Mononuclear cell (primary cell): ENCODE results near the gene TOLLIP. TPM values are rescaled to one million over a fixed set of nuclear protein-coding genes. Genes with fewer than 3 reads are reported as not detected.
"Not testable (repeated sequence)": the region's sequence is repeated elsewhere in the genome, so short reads cannot be mapped to it uniquely, and the experiment has no call there.

Experiments used
- H3K27me3 ChIP-seq: 2 replicates; pipeline ENCODE4 v1.6.0; 2011; ENCODE audit warnings: low read length, control low read depth; ENCODE audit not compliant: insufficient read depth
- H3K4me1 ChIP-seq: 2 replicates; pipeline ENCODE4 v1.5.1; 2011; ENCODE audit warnings: mild to moderate bottlenecking, low read length, control low read depth; ENCODE audit not compliant: insufficient read depth
- H3K4me3 ChIP-seq: 2 replicates; pipeline ENCODE4 v1.5.1; 2011; ENCODE audit warnings: mild to moderate bottlenecking, low read length, moderate library complexity
- H3K9me3 ChIP-seq: 2 replicates; pipeline ENCODE4 v1.5.1; 2011; ENCODE audit warnings: low read depth, mild to moderate bottlenecking, control low read depth, low read length
- total RNA-seq: library from RNA; depleted of rRNA; stranded (reverse); fragments of >200 nt; gene quantifications from one replicate; pipeline ENCODE4 v1.2.3, GENCODE V29; 2012

Gene TOLLIP
- 18.3 TPM for total RNA-seq

GRCh38 chr11:1309498-1310317 is at the start of gene TOLLIP:
Gene TOLLIP, minus strand, starts transcription at chr11:1309632. Its CDS starts 134 bp downstream, at chr11:1309498.
- peaks cover 6% of the 10 kb centered on the region for H3K9me3 ChIP-seq
- H3K27me3 ChIP-seq = no peaks in the 10 kb centered on the region
- H3K4me1 ChIP-seq = peaks cover 58% of the 10 kb centered on the region
- H3K4me3 ChIP-seq = peak within 1 kb of the TSS; percentile 52

DNA sequence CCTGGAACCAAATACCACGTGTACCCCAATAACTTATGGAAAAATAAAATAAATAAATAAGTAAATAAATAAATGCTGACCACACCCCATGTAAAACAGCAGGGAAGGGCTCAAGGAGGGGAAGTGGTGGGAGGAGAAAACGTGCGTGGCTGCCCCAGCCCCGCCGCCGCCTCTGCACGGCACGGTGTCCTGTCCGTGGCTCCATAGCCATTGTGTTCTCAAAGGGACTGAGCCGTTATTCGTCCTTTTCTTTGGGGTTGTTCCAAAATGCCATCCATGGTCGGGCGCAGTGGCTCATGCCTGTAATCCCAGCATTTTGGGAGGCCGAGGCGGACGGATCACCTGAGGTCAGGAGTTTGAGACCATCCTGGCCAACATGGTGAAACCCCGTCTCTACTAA is 49.5 kb upstream of the TOLLIP start:
- H3K9me3 ChIP-seq, H3K4me3 ChIP-seq, H3K27me3 ChIP-seq, H3K4me1 ChIP-seq: not testable (repeated sequence)

GRCh38 chr11:1358286-1358685 is 48.9 kb upstream of the TOLLIP start:
- Histone ChIP-seq H3K4me3 (no peak overlapping the region), H3K4me1 (no peaks in the 10 kb centered on the region), H3K9me3 (no peaks in the 10 kb centered on the region), H3K27me3 (no peaks in the 10 kb centered on the region)

DNA sequence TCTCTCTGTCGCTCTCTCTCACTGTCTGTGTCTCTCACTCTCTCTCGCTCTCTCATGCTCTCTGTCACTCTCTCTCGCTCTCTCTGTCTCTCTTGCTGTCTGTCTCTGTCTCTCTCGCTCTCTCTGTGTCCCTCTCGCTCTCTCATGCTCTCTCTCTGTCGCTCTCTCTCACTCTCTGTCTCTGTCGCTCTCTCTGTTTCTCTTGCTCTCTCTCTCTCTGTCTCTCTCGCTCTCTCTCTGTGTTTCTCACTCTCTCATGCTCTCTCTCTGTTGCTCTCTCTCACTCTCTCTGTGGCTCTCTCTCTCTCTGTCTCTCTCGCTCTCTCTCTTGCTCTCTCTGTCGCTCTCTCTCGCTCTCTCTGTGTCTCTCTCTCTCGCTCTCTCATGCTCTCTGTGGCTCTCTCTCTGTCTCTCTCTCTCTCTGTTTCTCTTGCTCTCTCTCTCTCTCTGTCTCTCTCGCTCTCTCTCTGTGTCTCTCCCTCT is 47.1 kb upstream of the TOLLIP start:
- Histone ChIP-seq H3K27me3 (no peaks in the 10 kb centered on the region), H3K4me3 (no peak overlapping the region), H3K9me3 (no peaks in the 10 kb centered on the region), H3K4me1 (no peaks in the 10 kb centered on the region)

DNA sequence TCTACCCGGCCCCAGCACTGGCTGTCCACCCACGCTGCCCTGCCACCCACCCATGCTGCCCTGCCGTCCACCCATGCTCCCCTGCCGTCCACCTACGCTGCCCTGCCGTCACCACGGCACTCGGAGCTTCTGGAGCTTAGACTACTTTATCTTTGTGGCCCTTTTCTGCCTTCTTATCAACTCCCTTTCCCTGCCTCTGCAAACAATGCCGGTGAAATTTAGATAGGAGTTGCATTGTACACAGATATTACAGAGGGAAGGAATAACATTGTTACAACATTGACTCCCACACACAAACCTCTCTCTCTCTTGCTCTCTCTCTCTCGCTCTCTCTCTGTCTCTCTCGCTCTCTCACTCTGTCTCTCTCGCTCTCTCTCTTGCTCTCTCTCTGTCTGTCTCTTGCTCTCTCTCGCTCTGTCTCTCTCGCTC is 46.6 kb upstream of the TOLLIP start:
- Histone ChIP-seq H3K4me3 (no peak overlapping the region), H3K27me3 (no peaks in the 10 kb centered on the region), H3K4me1 (no peaks in the 10 kb centered on the region), H3K9me3 (no peaks in the 10 kb centered on the region)

DNA sequence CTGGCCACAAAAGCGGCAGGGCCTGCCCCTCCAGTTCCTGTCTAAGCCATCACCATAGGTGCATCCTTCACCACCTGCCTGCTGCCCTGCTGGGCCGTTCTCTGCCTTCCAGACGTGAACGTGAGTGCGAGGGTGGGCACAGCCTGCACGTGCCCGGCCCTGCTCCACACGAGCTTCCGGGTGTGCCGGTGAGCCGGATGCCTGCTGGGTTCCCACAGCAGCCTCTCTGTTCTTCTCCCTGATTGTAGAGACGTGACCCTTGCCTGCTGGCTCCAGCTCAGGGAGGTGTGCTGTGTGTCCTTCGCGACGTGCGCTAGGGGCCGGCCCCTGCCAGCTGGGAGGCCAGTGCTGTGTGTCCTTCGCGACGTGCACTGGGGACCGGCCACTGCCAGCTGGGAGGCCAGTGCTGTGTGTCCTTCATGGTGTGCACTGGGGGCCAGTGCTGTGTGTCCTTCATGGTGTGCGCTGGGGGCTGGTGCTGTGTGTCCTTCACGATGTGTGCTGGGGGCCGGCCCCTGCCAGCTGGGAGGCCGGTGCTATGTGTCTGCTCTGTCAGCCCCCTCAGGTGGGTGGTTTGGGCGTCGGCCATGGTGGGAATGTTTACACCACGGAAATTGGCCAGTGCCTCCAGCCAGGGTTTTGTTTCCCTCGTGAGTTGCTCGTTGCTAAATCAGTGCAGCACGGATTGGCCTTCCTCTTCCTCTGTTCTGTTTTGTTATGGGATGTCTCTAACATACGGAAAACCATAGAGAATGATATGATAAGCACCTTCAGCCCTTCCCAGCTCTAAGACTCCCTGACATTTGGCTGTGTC is 44.9 kb upstream of the TOLLIP start:
- Histone ChIP-seq H3K4me3 (no peak overlapping the region), H3K9me3 (no peaks in the 10 kb centered on the region), H3K27me3 (no peaks in the 10 kb centered on the region), H3K4me1 (no peaks in the 10 kb centered on the region)

- Histone ChIP-seq H3K4me3 (no peak overlapping the region), H3K27me3 (no peaks in the 10 kb centered on the region), H3K9me3 (no peaks in the 10 kb centered on the region), H3K4me1 (no peaks in the 10 kb centered on the region)
These were observed 44.1 kb upstream of the TOLLIP start for GRCh38 chr11:1353383-1354124.

DNA sequence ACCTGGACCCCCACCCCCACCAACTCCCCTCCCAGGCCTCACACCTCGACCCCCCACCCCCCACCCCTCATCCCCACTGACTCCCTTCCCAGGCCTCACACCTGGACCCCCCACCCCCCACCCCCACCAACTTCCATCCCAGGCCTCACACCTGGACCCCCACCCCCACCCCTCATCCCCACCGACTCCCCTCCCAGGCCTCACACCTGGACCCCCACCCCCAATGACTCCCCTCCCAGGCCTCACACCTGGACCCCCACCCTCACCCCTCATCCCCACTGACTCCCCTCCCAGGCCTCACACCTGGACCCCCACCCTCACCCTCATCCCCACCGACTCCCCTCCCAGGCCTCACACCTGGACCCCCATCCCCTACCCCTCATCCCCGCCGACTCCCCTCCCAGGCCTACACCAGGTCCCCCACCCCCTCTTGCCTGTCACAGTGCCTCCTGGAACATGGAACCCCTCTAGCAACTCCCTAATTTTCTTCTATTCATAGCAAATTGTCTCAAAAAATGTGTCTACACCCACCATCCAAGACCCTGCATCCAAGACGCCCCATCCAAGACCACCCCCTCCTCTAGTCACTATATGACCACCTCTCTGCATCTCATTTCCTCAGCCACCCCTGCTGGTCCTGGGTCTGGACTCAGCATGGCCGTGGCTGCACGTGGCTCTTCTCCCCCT is 43.4 kb upstream of the TOLLIP start:
- Histone ChIP-seq H3K9me3 (no peaks in the 10 kb centered on the region), H3K4me3 (no peak overlapping the region), H3K4me1 (no peaks in the 10 kb centered on the region), H3K27me3 (no peaks in the 10 kb centered on the region)

DNA sequence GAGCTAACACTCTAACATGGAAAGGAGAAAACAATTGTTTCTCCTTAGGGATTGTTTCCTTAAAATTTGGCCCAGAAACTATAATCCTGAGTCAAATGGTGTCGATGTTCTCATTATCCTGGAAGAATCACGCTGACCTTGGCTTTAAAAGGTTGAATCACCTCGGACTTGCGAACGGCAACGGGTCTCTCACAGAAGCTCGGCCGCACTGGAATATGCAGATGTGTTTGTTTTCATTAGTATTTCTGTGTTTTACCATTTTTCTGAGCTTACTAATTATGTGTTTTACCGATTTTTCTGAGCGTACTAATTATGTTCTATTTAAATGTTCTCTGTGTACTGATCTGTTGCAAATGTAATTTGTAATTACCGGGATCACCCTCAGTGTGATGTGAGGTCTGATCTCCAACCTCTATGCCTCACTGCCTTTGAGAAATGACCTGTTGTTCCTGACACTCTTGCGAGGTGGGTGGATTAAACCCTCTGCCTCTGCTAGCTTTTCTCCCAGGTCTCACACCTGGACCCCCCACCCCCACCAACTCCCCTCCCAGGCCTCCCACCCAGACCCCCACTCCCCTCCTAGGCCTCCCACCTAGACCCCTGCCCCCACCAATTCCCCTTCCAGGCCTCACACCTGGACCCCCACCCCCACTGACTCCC is 42.0 kb upstream of the TOLLIP start:
- H3K4me3 ChIP-seq = no peak overlapping the region
- H3K9me3 ChIP-seq = no peaks in the 10 kb centered on the region
- H3K27me3 ChIP-seq = no peaks in the 10 kb centered on the region
- no peaks in the 10 kb centered on the region for H3K4me1 ChIP-seq

DNA sequence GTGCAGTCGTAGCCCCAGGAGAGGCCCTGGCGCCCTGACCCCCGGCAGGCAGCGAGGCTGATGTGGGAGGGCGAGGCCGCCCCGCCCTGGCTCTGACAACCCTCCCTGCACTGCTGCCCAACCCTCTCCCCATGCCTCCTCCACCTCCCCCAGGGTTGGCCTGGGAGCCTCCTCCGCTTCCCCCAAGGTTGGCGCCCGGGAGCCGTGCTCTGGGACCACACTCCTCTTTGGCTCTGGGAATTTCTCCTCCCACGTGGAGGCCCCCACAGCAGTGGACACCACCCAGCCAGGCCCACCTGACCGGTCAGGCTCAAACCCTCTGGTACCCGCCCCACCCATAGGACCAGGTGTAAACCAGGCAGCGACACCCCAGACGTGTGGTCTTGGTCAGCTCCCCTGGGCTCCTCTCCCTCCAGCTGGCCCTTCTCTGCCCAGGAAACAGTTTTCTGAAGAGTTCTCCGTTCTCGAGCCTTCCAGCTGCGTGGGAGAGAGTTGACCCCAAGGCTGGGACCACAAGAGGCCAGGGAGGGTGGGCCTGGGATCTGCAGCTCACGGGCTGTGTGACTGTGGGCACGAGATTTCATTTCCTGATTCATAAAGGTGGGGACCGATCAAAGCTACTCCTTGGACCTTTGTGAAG is 40.8 kb upstream of the TOLLIP start:
- H3K4me3 ChIP-seq = no peak overlapping the region
- no peaks in the 10 kb centered on the region for H3K9me3 ChIP-seq
- H3K27me3 ChIP-seq = no peaks in the 10 kb centered on the region
- no peaks in the 10 kb centered on the region for H3K4me1 ChIP-seq

DNA sequence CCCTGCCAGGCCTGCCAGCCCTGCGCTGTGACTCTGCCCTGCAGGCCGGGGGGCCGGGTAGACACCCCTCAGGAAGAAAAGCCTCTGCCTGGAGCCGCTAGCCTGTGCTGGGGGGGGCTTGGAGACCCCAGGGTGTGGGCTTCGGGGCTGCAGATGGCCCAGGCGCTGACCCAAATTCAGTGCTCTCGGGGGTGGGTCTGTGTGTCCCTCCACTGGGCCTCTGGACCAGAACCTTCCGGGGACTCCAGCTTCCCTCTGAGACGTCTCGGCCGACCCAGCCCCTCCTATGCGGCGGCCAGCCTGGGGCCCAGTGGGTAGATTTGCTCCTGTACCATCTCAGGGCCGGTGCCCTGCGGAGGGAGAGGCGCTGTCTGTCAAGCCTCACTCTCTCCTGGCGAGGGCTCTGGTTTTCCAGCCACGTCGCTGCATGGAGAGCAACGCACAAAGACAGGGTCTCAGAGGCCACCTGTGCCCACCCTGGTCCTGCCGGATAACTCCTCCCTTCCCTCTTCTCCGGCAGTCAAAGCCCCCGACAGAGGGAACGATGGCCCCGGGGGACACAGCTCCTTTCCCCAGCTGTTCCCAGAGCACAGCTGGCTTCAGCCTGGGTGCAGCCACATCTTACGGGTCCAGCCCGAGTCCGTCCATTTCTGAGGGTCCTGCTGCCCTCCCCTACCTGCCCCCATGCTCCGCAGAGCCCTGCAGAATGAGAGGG is 40.1 kb upstream of the TOLLIP start:
- Histone ChIP-seq H3K4me3 (no peak overlapping the region), H3K4me1 (no peaks in the 10 kb centered on the region), H3K27me3 (no peaks in the 10 kb centered on the region), H3K9me3 (no peaks in the 10 kb centered on the region)

DNA sequence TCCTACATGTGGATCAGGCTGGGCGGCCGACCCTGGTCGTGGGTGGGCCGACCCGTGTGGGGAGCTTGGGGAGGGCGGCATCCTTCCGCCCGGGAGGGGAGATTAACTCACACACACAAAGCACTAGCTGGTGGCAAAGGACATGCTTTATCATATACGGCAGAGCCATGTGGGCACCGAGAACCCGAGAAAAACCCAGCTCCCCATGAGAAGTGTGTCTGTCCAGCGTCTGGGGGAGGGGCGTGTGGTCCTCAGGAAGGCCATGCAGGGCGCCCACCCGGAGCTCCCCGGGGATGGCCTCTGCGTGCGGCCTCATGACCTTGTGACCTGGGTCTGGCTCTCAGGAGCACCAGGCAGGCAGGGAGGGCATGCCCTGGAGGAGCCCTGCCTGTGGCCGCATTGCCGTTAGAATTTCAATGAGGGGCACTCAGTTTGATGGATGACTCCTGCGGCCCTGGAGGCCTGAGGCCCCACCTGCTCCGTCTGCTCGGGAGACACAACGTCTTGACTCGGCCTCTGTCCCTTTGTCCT is 39.4 kb upstream of the TOLLIP start:
- no peaks in the 10 kb centered on the region for H3K27me3 ChIP-seq

GRCh38 chr11:1348146-1348795 is 38.8 kb upstream of the TOLLIP start:
- H3K9me3 ChIP-seq = no peaks in the 10 kb centered on the region
- H3K4me3 ChIP-seq = no peak overlapping the region
- no peaks in the 10 kb centered on the region for H3K4me1 ChIP-seq
- H3K27me3 ChIP-seq = no peaks in the 10 kb centered on the region

More for the DNA sequence above, 39.4 kb upstream of the TOLLIP start:
- Histone ChIP-seq H3K4me1 (no peaks in the 10 kb centered on the region), H3K9me3 (no peaks in the 10 kb centered on the region), H3K4me3 (no peak overlapping the region)
